GM12874 (cell line): ENCODE measurements around the gene YPEL3.

ENCODE experiments used
- CTCF ChIP-seq: IDR thresholded peaks from 2 replicates; pipeline ENCODE4 v1.5.1; 2011; ENCODE audit warnings: low read depth, mild to moderate bottlenecking, control low read depth, low read length, moderate library complexity; ENCODE audit not compliant: insufficient read depth

The YPEL3 gene

GRCh38 chr16:30079480-30079879 lies 16.5 kb downstream of the YPEL3 start:
- no peak for TF ChIP-seq CTCF

GRCh38 chr16:30078744-30079143 lies 17.3 kb downstream of the YPEL3 start:
- no peak for TF ChIP-seq CTCF

DNA sequence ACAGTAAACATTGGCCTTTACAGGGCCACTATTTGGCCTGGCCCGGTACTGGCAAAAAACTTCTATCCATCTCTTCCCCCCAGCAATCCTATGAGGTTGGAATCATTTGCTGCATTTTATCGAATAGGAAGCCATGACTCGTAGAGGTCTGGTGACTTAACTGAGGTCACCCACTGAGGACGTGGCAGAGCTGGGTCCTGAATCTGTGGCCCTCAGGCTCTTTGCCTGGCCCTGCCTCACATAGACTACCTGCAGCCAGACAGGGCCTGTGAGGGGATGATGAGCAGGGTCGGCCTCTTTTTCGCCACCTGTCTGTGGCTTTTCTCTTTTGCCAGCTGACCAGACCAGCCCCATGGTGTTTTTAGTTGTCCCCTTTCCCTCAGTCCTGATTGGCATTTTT lies 18.4 kb downstream of the YPEL3 start:
- TF ChIP-seq CTCF = no peak

DNA sequence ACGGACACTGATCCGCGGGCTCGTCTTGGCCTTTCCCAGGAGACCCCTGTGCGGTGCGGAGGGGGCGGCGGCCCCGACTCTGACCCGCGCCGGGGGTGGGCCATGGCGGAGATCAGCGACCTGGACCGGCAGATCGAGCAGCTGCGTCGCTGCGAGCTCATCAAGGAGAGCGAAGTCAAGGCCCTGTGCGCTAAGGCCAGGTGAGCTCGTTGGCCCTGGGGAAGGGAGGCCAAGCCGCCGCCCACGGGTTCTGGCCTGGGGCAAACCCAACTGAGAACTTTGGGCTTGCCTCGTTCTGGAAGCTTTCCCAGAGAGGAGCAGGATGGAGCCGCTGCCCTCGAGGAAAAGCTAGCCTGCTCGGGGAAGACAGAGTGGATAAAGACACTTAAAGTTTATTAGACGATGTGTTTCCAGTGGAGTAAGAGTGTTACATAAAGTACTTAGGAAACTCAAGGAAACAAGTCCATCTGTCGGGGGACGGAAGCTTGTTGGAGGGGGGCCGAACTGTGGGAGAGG lies 19.7 kb downstream of the YPEL3 start:
- TF ChIP-seq CTCF = no peak

DNA sequence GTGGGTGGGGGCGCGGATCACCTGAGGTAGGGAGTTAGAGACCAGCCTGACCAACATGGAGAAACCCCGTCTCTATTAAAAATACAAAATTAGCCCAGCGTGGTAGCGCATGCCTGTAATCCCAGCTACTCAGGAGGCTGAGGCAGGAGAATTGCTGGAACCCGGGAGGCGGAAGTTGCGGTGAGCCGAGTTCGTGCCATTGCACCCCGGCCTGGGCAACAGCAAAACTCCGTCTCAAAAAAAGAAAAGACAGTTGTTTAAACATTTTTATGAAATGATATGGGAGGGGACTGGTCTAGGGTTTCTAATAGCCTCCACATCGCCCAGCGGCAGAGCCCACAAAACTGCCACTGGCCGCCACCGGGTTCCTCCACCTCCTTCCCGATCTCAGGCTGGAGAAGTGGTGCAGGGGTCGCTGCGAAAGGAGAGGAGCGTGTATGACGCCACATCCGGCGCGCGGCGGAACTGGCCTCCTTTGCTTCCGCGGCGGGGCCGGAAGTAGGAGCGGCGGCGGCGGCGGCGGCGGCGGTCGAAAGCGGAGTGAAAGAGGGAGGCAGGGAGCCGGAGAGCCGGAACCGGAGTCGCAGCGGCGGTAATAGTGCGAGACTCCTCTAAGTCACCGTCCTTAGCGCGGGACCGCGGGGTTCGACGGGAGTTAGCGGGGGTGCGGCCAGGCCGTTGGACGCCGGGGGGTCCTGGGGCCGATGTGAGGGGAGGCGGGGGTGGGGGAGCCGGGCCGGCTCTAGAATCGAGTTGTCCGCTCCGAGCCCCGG lies 20.3 kb downstream of the YPEL3 start, which contains the start of gene PPP4C:
Gene PPP4C (plus strand): TSS at position 492 of the 773 bp plus-strand sequence. CDS start 384 bp downstream, outside the sequence.
- no peak for TF ChIP-seq CTCF

DNA sequence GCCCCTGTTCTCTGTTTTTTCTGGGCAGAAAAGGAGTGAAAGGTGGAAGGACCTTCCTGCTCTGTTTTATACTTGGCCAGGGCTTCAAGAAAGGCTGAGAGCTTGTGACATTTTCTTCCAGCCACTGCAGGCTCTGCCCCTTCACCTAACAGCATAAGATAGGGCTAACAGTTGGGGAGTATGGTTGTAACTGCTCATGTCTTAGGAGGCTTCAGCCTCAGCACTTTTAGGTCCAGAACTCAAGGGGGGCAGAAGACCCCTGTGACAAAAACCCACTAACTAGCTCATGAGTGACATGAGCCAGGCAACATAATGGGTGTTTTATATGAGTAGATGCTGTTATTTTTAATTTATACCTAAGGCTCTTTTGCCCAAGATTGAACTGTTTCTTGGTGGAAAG lies 25.5 kb downstream of the YPEL3 start:
- no peak for TF ChIP-seq CTCF

GRCh38 chr16:30069611-30070462 lies 26.2 kb downstream of the YPEL3 start:
- TF ChIP-seq CTCF = no peak
